Lower leg skin (tissue), 4 donors: ENCODE data around the gene VPS13D. TPM values are rescaled to one million over a fixed set of nuclear protein-coding genes. Genes with fewer than 3 reads are reported as not detected.
A peak's percentile ranks its signal among the peaks of the same experiment; 100 is the strongest.

Source experiments
- DNase-seq, 2 donors: peaks; one replicate each; pipeline ENCODE4 v3.0.0-alpha.2; 2019; ENCODE audit warnings: low spot score in 2 of 2
- H3K4me3 ChIP-seq: fragments of 200-600 bp; sonication (generic); 2 replicates; pipeline ENCODE4 v1.5.1; 2017; ENCODE audit warnings: mild to moderate bottlenecking, low read depth; ENCODE audit not compliant: poor library complexity, severe bottlenecking
- POLR2A ChIP-seq, 2 donors: fragments of 450-650 bp; IDR thresholded peaks; one replicate each; pipeline ENCODE4 v1.6.1; 2016 to 2017; ENCODE audit warnings: antibody characterized with exemption in 2 of 2, mild to moderate bottlenecking in 1 of 2, moderate library complexity in 1 of 2
- WGBS, 2 donors: methylation state at CpG; one replicate each; pipeline ENCODE4 v1.1.5; 2018; 5-methylcytosine and 5-hydroxymethylcytosine counted together
- intact Hi-C: fragments of 100-400 bp; cut with DNase I; formaldehyde crosslinking; loops from one replicate; pipeline ENCODE4 v1.15.0; 2023; ENCODE audit warnings: low total_unique reads
- total RNA-seq, 4 donors: library from RNA; depleted of rRNA; stranded (reverse); fragments of >200 nt; gene quantifications; one replicate each; pipeline ENCODE4 v1.1.0, GENCODE V29; 2016
- TF ChIP-seq, protein P1 (sequence below), 3 donors: fragments of 450-650 bp; IDR thresholded peaks; one replicate each; pipeline ENCODE4 v1.5.1; 2016; ENCODE audit warnings: antibody characterized with exemption in 3 of 3, mild to moderate bottlenecking in 3 of 3, moderate library complexity in 2 of 3

VPS13D gene
- total RNA-seq, 4 donors from 2014 or later, result 96.5 to 200 (median 116) TPM

DNA sequence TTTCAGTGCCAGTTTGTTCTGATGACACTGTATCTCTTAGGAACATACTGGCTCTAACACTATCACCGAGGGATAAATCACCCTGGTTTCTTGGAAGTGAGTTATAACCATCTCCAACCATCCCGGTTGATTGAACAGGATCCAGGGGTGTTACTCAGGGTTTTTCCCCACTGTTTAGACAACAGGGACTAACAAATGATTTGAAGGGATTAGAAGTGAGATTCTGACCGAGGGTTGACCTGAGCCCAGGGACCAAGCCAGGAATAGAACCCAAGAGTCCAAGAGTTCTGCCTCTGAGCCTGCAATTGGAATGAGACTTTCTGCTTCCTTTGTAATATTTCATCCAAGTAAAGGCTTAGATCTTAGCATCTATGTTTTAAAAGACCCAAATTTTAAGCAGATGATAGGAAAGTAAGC lies 234.2 kb downstream of the VPS13D start:
- H3K4me3 ChIP-seq, result no peak overlapping the region
- no peak for TF ChIP-seq POLR2A (IDR thresholded peaks at IDR 0.05)
- TF ChIP-seq, protein P1, sequence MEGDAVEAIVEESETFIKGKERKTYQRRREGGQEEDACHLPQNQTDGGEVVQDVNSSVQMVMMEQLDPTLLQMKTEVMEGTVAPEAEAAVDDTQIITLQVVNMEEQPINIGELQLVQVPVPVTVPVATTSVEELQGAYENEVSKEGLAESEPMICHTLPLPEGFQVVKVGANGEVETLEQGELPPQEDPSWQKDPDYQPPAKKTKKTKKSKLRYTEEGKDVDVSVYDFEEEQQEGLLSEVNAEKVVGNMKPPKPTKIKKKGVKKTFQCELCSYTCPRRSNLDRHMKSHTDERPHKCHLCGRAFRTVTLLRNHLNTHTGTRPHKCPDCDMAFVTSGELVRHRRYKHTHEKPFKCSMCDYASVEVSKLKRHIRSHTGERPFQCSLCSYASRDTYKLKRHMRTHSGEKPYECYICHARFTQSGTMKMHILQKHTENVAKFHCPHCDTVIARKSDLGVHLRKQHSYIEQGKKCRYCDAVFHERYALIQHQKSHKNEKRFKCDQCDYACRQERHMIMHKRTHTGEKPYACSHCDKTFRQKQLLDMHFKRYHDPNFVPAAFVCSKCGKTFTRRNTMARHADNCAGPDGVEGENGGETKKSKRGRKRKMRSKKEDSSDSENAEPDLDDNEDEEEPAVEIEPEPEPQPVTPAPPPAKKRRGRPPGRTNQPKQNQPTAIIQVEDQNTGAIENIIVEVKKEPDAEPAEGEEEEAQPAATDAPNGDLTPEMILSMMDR (IDR thresholded peaks at IDR 0.05), result no peak
- 37 to 54% methylated on average over 3 of the region's 3 CpGs for WGBS, 2 donors
- intact Hi-C loops, result no loop called here
- DNase-seq, result peak in 1 of 2 donors; percentile 81

DNA sequence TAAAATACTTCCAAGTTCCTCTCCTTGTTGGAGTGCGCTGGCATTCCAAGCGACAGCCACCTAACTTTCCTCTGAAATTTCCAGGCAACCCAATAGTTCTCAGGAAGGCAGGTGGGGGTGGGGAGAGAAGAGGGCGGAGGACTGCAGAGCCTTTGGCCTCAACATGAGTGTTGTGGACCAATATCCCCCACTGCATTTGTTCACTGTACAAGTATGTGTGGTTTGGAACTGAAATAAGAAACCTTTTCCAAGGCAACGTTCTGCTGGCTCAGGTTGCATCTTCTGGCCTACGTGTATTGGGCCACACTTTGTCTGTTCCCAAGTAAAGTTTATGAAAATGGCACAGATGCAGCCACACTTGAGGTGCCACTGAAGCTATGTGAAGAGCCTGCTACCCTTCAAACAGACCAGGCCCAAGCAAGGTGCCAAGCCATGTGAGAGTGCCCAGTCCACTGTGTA lies 234.8 kb downstream of the VPS13D start:
- H3K4me3 ChIP-seq, result no peak overlapping the region
- peak; percentile 53 to 86 for DNase-seq
- TF ChIP-seq POLR2A (IDR thresholded peaks at IDR 0.05), result no peak
- TF ChIP-seq, protein P1 (IDR thresholded peaks at IDR 0.05), result no peak
- WGBS, 2 donors, result 65 to 80% methylated on average over 5 of the region's 5 CpGs
- intact Hi-C loops, result no loop called here

DNA sequence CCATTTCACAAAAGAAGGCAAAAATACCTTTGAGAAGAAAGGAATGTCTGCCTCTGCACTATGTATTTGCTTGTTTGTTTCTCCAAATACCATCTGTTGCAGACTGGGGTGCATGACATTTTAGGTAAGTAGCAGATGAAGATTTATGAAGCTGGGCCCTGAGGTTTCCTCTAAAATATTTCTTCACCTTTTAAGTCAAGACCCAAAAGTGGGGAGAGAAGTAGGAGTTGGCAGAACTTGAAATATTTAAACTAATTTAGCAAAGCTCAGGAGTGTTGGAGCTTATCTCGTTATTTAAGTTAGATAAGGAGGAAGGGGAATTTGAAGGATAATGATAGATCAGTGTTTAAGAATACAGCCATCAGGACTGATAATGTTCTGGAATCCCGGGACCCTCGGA lies 235.3 kb downstream of the VPS13D start:
- H3K4me3 ChIP-seq, result no peak overlapping the region
- intact Hi-C loops, result no loop called here
- no peak for TF ChIP-seq POLR2A (IDR thresholded peaks at IDR 0.05)
- TF ChIP-seq, protein P1 (IDR thresholded peaks at IDR 0.05), result no peak
- WGBS, 2 donors, result 89% methylated on average over 3 of the region's 3 CpGs
- peak in 1 of 2 donors; percentile 15 for DNase-seq

DNA sequence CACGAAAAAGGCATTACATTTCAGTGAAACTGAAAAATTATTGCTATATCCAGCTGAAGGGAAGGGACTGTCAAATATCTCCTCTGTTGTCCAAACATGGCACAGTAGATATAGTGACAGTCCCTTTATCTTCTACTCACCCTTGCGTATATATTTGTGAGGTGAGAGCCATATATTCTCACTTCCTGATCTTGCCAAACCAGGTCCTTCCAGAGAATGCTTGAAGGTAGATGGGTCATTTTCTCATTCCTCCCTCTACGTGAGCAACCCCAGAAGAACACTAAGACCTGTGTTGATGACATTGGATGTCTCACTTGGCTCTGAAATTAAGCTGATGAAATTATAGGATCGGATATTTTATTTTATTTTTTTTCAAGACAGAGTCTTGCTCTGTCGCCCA lies 237.0 kb downstream of the VPS13D start:
- H3K4me3 ChIP-seq, result no peak overlapping the region
- TF ChIP-seq, protein P1 (IDR thresholded peaks at IDR 0.05), result no peak
- DNase-seq, result no peak
- WGBS, 2 donors, result 95 to 97% methylated on average over 5 of the region's 5 CpGs
- intact Hi-C loops, result no loop called here

DNA sequence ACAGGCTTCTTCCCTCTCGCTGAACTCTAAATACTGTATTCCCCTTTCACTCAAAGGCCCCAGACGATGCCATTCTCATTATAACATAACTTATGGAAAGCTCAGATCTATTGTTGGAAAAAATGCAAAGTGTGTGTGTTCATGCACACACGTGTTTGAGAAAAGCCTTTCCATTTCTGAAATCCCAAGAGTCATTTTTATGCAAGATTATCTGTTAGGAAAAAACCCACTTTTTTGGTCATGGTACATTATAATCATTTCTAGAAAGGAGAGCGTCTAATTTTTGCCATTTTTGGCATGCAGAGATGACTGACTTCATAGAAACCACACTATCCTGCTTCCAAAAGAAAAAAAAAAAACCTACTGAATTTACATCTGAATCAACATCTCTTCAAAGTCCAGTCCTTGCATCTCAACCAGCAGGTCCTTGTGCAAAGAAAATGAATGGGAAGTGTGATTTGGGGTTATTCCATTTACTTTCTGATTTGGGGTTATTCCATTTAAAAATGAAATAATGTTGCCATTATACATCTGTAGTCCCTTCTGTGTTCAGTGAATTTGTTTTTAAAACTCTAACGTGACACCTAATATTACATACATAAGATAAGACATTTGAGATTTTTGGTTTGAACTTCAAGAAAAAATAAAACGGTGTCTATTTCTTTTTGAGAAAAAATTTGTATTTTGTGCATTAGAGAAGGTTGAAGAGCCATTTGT lies 237.9 kb downstream of the VPS13D start:
- no peak for DNase-seq

More for the DNA sequence above, 237.9 kb downstream of the VPS13D start:
- 91 to 95% methylated on average over 6 of the region's 6 CpGs for WGBS, 2 donors
- intact Hi-C loops, result no loop called here
- TF ChIP-seq, protein P1 (IDR thresholded peaks at IDR 0.05), result no peak
- TF ChIP-seq POLR2A (IDR thresholded peaks at IDR 0.05), result no peak
- no peak overlapping the region for H3K4me3 ChIP-seq
